Measurements from ENCODE around the gene ZW10.
"Not testable (repeated sequence)": the region's sequence is repeated elsewhere in the genome, so short reads cannot be mapped to it uniquely, and the experiment has no call there.

The ZW10 gene

DNA sequence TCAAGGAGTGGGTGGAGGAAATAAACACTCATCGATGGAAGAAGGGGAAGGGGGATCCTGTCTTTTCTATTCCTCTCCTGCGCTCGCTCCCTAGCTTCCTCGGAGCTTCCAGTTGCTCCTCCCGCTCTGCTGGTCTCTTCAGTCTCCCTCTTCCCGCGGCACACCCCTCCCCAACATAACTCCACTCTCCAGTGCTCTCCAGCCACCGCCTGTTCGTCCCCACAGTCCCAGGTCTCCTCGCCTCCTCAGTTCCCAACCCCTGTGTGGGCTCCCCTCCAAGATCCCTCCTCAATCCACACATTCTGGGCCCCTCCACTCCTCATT lies 438 bp downstream of the ZW10 start:
- peaks cover 2% of the 10 kb centered on the region for H3K27me3 ChIP-seq (ENCODE audit: insufficient read depth, low read length, poor library complexity)
- no peak overlapping the region for H2AK5ac ChIP-seq (ENCODE audit: low read length)
- H3K79me2 ChIP-seq (ENCODE audit: control insufficient read depth, insufficient read depth, low read length), result peaks cover 9% of the 10 kb centered on the region
- WGBS (ENCODE audit: extremely low coverage, insufficient coverage, low lambda C conversion rate), result no CpG with 5 or more reads among the region's 10 CpGs
- H3K4me1 ChIP-seq (ENCODE audit: control insufficient read depth, low read depth, low read length), result peaks cover 2% of the 10 kb centered on the region
- H2BK5ac ChIP-seq (ENCODE audit: low read length), result no peak overlapping the region
- H3K9ac ChIP-seq (ENCODE audit: low read length), result peak overlapping the region; percentile 86
- peak overlapping the region; percentile 77 for H3K4me3 ChIP-seq (ENCODE audit: low read length)
- DNase-seq, result peak; percentile 67
- no peak overlapping the region for H2BK15ac ChIP-seq (replicated peaks; ENCODE audit: low read depth)
- H4K8ac ChIP-seq (ENCODE audit: low read depth, low read length), result no peak overlapping the region
- H3K27ac ChIP-seq (ENCODE audit: low read depth, low read length), result no peak overlapping the region
- no peak overlapping the region for H3K23ac ChIP-seq (ENCODE audit: low read length)
- peak overlapping the region; percentile 92 for H3K56ac ChIP-seq (ENCODE audit: low read length)
- H4K5ac ChIP-seq (ENCODE audit: low read length), result no peak overlapping the region
- H2BK120ac ChIP-seq (ENCODE audit: low read depth, low read length), result no peak overlapping the region
- H3K4me2 ChIP-seq (ENCODE audit: low read length), result peak overlapping the region; percentile 56
- H3K4ac ChIP-seq (ENCODE audit: low read depth, low read length), result no peak overlapping the region
- peaks cover 8% of the 10 kb centered on the region for H3K79me1 ChIP-seq (ENCODE audit: low read length)
- H3K36me3 ChIP-seq (ENCODE audit: control insufficient read depth, insufficient read depth, low read length), result no peaks in the 10 kb centered on the region
- no peak overlapping the region for H3K18ac ChIP-seq (ENCODE audit: low read length)

DNA sequence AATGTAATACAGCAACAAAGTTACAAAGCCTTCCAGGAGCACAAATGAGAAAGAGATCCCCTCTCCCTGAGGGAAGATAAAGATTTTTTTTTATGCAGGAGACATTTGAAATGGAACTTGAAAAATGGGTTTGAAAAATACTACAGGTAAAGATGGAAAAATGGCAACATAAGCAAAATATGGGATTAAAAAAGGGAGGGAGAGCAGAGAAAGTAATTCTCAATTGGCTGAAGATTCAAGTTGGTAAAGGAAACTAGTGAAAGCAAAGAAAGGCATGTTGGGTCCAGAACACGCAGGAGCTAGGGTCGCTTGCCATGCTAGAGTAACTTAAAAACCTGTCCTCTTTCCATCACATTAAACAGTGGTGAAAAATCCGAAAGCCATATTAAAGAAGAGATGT lies 1.5 kb downstream of the ZW10 start:
- Histone ChIP-seq H4K8ac (ENCODE audit: low read depth, low read length) (no peak overlapping the region), H2BK15ac (replicated peaks; ENCODE audit: low read depth) (no peak overlapping the region), H3K4me1 (ENCODE audit: control insufficient read depth, low read depth, low read length) (peaks cover 2% of the 10 kb centered on the region), H3K27me3 (ENCODE audit: insufficient read depth, low read length, poor library complexity) (peaks cover 2% of the 10 kb centered on the region), H3K79me1 (ENCODE audit: low read length) (peaks cover 8% of the 10 kb centered on the region), H2BK5ac (ENCODE audit: low read length) (no peak overlapping the region), H2AK5ac (ENCODE audit: low read length) (no peak overlapping the region), H3K9ac (ENCODE audit: low read length) (no peak overlapping the region), H3K4ac (ENCODE audit: low read depth, low read length) (no peak overlapping the region), H2BK120ac (ENCODE audit: low read depth, low read length) (no peak overlapping the region), H3K27ac (ENCODE audit: low read depth, low read length) (no peak overlapping the region), H4K5ac (ENCODE audit: low read length) (no peak overlapping the region), H3K36me3 (ENCODE audit: control insufficient read depth, insufficient read depth, low read length) (no peaks in the 10 kb centered on the region), H3K4me3 (ENCODE audit: low read length) (no peak overlapping the region), H3K56ac (ENCODE audit: low read length) (no peak overlapping the region), H3K4me2 (ENCODE audit: low read length) (no peak overlapping the region), H3K23ac (ENCODE audit: low read length) (no peak overlapping the region), H3K79me2 (ENCODE audit: control insufficient read depth, insufficient read depth, low read length) (peaks cover 9% of the 10 kb centered on the region), H3K18ac (ENCODE audit: low read length) (no peak overlapping the region)
- no CpG with 5 or more reads among the region's 3 CpGs for WGBS (ENCODE audit: extremely low coverage, insufficient coverage, low lambda C conversion rate)
- no peak for DNase-seq

DNA sequence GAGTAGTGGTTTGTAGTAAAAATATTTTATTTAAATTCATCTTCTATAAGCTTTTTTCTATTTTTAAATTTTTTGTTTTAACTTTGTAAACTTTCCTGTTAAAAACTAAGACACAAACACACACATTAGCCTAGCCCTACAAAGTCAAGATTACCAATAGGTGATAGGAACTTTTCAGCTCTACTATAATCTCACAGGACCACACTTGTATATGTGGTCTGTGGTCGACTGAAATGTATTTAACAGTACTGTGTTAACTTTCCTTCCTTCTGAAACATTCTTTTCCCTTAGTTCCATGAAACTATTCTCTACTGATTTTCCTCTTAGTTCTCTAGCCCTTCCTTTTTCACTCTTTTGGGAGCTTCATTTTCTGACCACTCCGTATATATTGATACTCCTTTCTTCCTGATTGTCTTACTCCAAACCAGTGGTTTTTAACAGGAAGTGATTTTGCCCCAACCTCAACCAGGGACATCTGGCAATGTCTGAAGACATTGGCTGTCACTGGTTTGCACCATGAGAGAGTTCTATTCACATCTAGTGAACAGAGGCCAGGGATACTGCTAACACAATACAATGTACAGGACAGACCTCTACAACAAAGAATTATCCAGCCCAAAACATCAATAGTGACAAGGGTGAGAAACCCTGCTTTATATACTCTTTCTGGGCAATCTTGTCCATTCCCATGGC lies 8.8 kb downstream of the ZW10 start:
- Histone ChIP-seq H2BK15ac (replicated peaks; ENCODE audit: low read depth) (no peak overlapping the region), H3K36me3 (ENCODE audit: control insufficient read depth, insufficient read depth, low read length) (no peaks in the 10 kb centered on the region)

DNA sequence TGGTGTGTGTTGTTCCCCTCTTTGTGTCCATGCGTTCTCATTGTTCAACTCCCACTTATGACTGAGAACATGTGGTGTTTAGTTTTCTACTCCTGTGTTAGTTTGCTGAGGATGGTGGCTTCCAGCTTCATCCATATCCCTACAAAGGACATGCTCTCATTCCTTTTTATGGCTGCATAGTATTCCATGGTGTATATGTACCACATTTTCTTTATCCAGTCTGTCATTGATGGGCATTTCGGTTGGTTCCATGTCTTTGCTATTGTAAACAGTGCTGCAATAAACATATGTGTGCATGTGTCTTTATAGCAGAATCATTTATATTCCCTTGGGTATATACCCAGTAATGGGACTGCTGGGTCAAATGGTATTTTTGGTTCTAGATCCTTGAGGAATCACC lies 10.5 kb downstream of the ZW10 start:
- H3K36me3 ChIP-seq (ENCODE audit: control insufficient read depth, insufficient read depth, low read length), result not testable (repeated sequence)

More for the DNA sequence above, 8.8 kb downstream of the ZW10 start:
- Histone ChIP-seq H3K27ac (ENCODE audit: low read depth, low read length) (no peak overlapping the region), H2BK120ac (ENCODE audit: low read depth, low read length) (no peak overlapping the region), H4K5ac (ENCODE audit: low read length) (no peak overlapping the region), H3K4ac (ENCODE audit: low read depth, low read length) (no peak overlapping the region), H3K9ac (ENCODE audit: low read length) (no peak overlapping the region), H3K4me2 (ENCODE audit: low read length) (no peak overlapping the region), H3K56ac (ENCODE audit: low read length) (no peak overlapping the region), H4K8ac (ENCODE audit: low read depth, low read length) (no peak overlapping the region), H3K79me2 (ENCODE audit: control insufficient read depth, insufficient read depth, low read length) (no peaks in the 10 kb centered on the region), H3K23ac (ENCODE audit: low read length) (no peak overlapping the region), H3K27me3 (ENCODE audit: insufficient read depth, low read length, poor library complexity) (no peaks in the 10 kb centered on the region), H2BK5ac (ENCODE audit: low read length) (no peak overlapping the region), H3K4me3 (ENCODE audit: low read length) (no peak overlapping the region), H2AK5ac (ENCODE audit: low read length) (no peak overlapping the region), H3K4me1 (ENCODE audit: control insufficient read depth, low read depth, low read length) (no peaks in the 10 kb centered on the region), H3K18ac (ENCODE audit: low read length) (no peak overlapping the region), H3K79me1 (ENCODE audit: low read length) (peaks cover 2% of the 10 kb centered on the region)
- DNase-seq, result no peak
- no CpG with 5 or more reads among the region's 2 CpGs for WGBS (ENCODE audit: extremely low coverage, insufficient coverage, low lambda C conversion rate)

DNA sequence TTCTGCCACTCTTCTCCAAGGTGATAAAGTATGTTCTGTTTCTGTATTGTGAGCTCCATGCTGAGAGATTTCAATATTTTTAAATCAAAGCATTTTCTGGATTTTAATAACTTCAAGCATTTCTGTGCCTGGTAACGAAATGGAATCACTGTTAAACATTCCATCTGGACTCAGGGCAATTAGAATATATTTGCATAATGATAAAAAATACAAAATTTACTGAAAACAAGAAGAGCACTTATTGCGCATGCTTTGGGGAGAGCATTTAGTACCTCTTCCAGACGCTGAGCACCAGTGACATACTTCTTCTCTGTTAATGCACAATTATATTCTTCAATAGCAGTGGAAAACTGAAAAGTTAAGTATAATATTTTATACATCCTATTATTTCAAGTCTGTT lies 13.3 kb downstream of the ZW10 start:
- no peak overlapping the region for H3K23ac ChIP-seq (ENCODE audit: low read length)
- H3K27ac ChIP-seq (ENCODE audit: low read depth, low read length), result no peak overlapping the region
- no peaks in the 10 kb centered on the region for H3K79me1 ChIP-seq (ENCODE audit: low read length)
- no peak overlapping the region for H2BK120ac ChIP-seq (ENCODE audit: low read depth, low read length)
- no peak overlapping the region for H3K4ac ChIP-seq (ENCODE audit: low read depth, low read length)
- H3K27me3 ChIP-seq (ENCODE audit: insufficient read depth, low read length, poor library complexity), result no peaks in the 10 kb centered on the region
- H3K18ac ChIP-seq (ENCODE audit: low read length), result no peak overlapping the region
- H4K5ac ChIP-seq (ENCODE audit: low read length), result no peak overlapping the region
- no peak overlapping the region for H2BK5ac ChIP-seq (ENCODE audit: low read length)
- H3K4me1 ChIP-seq (ENCODE audit: control insufficient read depth, low read depth, low read length), result no peaks in the 10 kb centered on the region
- no peak overlapping the region for H2AK5ac ChIP-seq (ENCODE audit: low read length)
- no CpG with 5 or more reads among the region's 3 CpGs for WGBS (ENCODE audit: extremely low coverage, insufficient coverage, low lambda C conversion rate)
- H3K4me2 ChIP-seq (ENCODE audit: low read length), result no peak overlapping the region
- no peak overlapping the region for H3K9ac ChIP-seq (ENCODE audit: low read length)
- DNase-seq, result no peak
- no peak overlapping the region for H3K4me3 ChIP-seq (ENCODE audit: low read length)
- no peaks in the 10 kb centered on the region for H3K79me2 ChIP-seq (ENCODE audit: control insufficient read depth, insufficient read depth, low read length)
- no peak overlapping the region for H2BK15ac ChIP-seq (replicated peaks; ENCODE audit: low read depth)
- no peak overlapping the region for H4K8ac ChIP-seq (ENCODE audit: low read depth, low read length)
- no peak overlapping the region for H3K56ac ChIP-seq (ENCODE audit: low read length)
- peaks cover 2% of the 10 kb centered on the region for H3K36me3 ChIP-seq (ENCODE audit: control insufficient read depth, insufficient read depth, low read length)

More for the DNA sequence above, 10.5 kb downstream of the ZW10 start:
- not testable (repeated sequence) for H3K27me3 ChIP-seq (ENCODE audit: insufficient read depth, low read length, poor library complexity); H4K8ac ChIP-seq (ENCODE audit: low read depth, low read length); H2BK120ac ChIP-seq (ENCODE audit: low read depth, low read length); H3K9ac ChIP-seq (ENCODE audit: low read length); H3K4me1 ChIP-seq (ENCODE audit: control insufficient read depth, low read depth, low read length); H4K5ac ChIP-seq (ENCODE audit: low read length); H3K27ac ChIP-seq (ENCODE audit: low read depth, low read length); H3K56ac ChIP-seq (ENCODE audit: low read length); H3K4ac ChIP-seq (ENCODE audit: low read depth, low read length); DNase-seq; H3K4me3 ChIP-seq (ENCODE audit: low read length); H3K4me2 ChIP-seq (ENCODE audit: low read length); H3K79me1 ChIP-seq (ENCODE audit: low read length); H2AK5ac ChIP-seq (ENCODE audit: low read length); H3K23ac ChIP-seq (ENCODE audit: low read length); H2BK15ac ChIP-seq (replicated peaks; ENCODE audit: low read depth); H3K79me2 ChIP-seq (ENCODE audit: control insufficient read depth, insufficient read depth, low read length); H3K18ac ChIP-seq (ENCODE audit: low read length); H2BK5ac ChIP-seq (ENCODE audit: low read length)
- WGBS (ENCODE audit: extremely low coverage, insufficient coverage, low lambda C conversion rate), result no CpG with 5 or more reads among the region's 2 CpGs

DNA sequence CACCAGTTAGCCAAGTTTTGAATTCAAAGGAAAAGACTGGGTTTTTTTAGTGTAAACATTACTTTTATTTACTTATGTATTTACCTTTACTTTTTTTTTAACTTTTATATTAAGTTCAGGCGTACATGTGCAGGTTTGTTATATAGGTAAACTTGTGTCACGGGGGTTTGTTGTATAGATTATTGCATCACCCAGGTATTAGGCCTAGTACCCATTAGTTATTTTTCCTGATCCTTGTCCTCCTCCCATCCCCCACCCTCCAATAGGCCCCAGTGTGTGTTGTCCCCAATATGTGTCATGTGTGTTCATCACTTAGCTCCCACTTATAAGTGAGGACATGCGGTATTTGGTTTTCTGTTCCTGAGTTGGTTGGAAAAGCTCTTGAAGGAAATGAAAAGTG lies 20.6 kb downstream of the ZW10 start:
- Histone ChIP-seq H2BK120ac (ENCODE audit: low read depth, low read length) (no peak overlapping the region), H4K8ac (ENCODE audit: low read depth, low read length) (no peak overlapping the region), H3K4ac (ENCODE audit: low read depth, low read length) (no peak overlapping the region), H3K27ac (ENCODE audit: low read depth, low read length) (no peak overlapping the region), H2BK15ac (replicated peaks; ENCODE audit: low read depth) (no peak overlapping the region), H3K36me3 (ENCODE audit: control insufficient read depth, insufficient read depth, low read length) (peaks cover 5% of the 10 kb centered on the region), H2AK5ac (ENCODE audit: low read length) (no peak overlapping the region), H3K9ac (ENCODE audit: low read length) (no peak overlapping the region), H2BK5ac (ENCODE audit: low read length) (no peak overlapping the region), H3K56ac (ENCODE audit: low read length) (no peak overlapping the region), H3K4me3 (ENCODE audit: low read length) (no peak overlapping the region), H3K4me1 (ENCODE audit: control insufficient read depth, low read depth, low read length) (no peaks in the 10 kb centered on the region), H3K18ac (ENCODE audit: low read length) (no peak overlapping the region), H4K5ac (ENCODE audit: low read length) (no peak overlapping the region), H3K4me2 (ENCODE audit: low read length) (no peak overlapping the region), H3K23ac (ENCODE audit: low read length) (no peak overlapping the region), H3K79me1 (ENCODE audit: low read length) (no peaks in the 10 kb centered on the region), H3K27me3 (ENCODE audit: insufficient read depth, low read length, poor library complexity) (no peaks in the 10 kb centered on the region), H3K79me2 (ENCODE audit: control insufficient read depth, insufficient read depth, low read length) (no peaks in the 10 kb centered on the region)
- WGBS (ENCODE audit: extremely low coverage, insufficient coverage, low lambda C conversion rate), result no CpG with 5 or more reads among the region's 3 CpGs
- no peak for DNase-seq

All from mesendoderm (in vitro differentiated cells).